ENCODE results near the gene FAM193A.
"Not testable (repeated sequence)": the region's sequence is repeated elsewhere in the genome, so short reads cannot be mapped to it uniquely, and the experiment has no call there.

Gene FAM193A

GRCh38 chr4:2621419-2621818 is 85.0 kb downstream of the FAM193A start:
- DNase-seq = no peak

GRCh38 chr4:2623442-2623841 is 87.0 kb downstream of the FAM193A start:
- no peak for DNase-seq

GRCh38 chr4:2624782-2625530 is 88.5 kb downstream of the FAM193A start:
- DNase-seq = no peak

DNA sequence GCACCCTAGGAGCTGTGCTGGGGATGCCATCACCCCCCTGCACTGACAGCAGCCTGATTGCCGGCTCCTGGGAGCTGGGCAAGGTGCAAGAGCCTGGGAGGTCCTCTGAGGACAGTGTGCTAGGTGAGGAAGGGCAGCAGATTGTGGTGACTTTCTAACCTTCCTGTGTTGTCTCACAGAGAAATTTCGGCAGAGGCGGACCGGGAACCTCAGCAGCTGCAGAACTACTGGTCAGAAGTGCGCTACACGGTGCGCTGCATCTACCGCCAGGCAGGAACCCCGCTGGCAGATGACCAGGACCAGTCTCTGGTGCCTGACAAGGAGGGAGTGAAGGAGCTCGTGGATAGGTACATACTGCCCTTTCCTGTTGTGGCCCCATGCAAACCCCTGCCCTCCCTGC is 89.8 kb downstream of the FAM193A start:
- DNase-seq = no peak

DNA sequence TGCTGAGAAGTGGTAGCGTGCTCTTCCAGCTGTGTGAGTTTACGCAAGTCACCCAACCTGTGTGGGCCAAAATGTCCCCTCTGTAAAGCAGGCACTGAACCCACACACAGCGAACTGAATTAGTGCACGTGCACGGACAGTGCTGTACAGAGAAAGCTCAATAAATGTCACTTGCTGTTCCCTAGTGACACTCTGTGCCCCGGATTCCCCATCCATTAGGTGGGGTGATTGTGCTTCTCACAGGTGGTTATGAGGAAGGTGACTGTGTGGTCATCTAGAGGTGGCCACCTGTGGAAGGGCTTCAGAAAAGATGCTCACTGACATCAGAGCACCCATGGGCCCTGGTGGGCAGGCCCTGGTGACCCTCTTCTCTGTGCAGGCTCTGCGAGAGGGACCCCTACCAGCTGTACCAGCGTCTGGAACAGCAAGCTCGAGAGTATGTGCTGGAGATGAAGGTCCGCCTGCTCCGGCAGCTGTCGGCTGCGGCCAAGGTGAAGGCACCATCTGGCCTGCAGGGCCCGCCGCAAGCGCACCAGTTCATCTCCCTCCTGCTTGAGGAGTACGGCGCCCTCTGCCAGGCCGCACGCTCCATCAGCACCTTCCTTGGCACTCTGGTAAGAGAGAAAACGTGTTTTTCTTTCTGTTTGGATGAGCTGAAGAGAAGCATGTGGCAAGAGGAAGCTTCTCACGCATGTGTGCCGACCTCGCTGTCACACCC is 94.3 kb downstream of the FAM193A start:
- no peak for DNase-seq

DNA sequence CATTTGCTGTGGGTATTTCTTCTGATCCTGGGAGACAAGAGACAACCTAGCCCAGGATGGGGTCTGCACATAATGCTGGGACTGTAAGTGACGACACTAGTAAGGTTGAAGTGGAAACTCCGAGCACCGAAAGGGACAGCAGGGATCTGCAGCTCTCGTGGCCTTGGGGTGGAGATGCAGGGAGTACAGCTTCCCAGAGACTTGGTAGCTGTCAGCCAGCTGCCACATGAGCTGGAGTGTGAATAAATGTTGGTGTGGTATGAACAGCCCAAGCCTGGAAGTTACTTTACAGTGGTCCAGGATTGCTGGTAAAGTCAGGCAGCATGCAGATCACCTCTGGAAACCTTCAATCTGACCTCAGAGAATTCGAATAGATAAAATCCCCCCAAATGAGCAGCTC is 97.6 kb downstream of the FAM193A start:
- DNase-seq = no peak

DNA sequence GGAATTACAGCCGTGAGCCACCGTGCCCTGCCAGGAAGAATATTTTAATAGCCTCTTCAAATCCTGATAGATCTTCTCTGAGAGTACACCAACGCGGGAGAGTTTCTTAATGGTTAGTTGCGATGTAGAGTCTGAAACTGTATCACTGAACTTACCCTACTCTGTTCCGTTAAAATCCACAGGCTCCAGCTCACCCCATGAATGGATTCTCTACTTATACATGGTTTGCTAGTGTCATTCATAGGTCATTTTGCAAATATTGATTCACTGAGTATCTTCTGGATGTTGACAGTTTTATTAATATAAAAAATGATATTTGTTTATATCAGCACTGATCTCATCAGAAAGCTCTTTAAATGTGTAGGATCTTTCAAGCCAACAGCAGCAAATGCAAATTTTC is 99.9 kb downstream of the FAM193A start:
- DNase-seq = no peak

DNA sequence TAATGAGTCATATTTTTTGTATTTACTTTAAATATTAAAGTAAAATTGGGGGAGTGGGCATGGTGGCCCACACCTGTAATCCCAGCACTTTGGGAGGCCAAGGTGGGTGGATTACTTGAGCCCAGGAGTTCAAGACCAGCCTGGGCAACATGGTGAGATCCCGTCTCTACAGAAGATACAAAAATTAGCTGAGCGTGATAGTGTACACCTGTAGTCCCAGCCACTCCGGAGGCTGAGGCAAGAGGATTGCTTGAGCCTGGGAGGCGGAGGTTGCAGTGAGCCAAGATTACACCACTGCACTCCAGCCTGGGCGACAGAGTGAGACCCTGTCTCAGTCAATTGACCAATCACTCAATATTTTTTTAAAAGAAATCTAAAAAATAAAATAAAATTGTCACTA is 100.5 kb downstream of the FAM193A start:
- DNase-seq = not testable (repeated sequence)

DNA sequence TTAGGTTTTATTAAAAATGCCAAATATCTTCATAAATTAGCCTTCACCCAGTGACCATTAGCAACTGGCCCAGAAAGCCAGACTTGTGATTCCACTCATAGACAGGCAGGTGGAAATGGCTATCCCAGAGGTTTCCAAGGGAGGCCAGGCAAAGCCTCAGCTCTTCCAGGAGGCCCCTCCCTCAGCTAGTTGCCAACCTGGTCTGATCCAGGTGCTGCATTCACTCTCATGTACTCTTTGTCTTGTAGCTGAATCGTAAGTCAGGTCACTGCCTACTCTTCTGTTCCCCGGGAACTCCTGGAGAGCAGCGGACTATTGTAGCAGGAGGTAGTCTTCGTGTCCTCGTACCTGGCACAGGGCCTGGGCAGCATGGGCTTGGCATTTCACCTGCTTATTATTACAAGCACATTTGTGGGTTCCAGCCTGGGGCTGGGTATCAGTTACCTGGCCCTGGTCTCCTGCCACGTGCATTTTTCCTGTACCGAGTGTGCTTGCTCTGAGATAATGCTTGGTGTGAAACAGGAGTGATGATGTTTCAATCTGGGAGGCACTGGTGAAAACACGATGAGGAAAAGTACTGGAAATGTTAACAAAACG is 101.6 kb downstream of the FAM193A start:
- DNase-seq = no peak

- DNase-seq = no peak
Measured at GRCh38 chr4:2638730-2639129, 102.3 kb downstream of the FAM193A start.

GRCh38 chr4:2642968-2643367 is 106.5 kb downstream of the FAM193A start:
- no peak for DNase-seq

- DNase-seq = no peak
Measured at GRCh38 chr4:2643555-2643954, 107.1 kb downstream of the FAM193A start.

- DNase-seq = no peak
Measured at GRCh38 chr4:2646396-2647149, 110.1 kb downstream of the FAM193A start.

DNA sequence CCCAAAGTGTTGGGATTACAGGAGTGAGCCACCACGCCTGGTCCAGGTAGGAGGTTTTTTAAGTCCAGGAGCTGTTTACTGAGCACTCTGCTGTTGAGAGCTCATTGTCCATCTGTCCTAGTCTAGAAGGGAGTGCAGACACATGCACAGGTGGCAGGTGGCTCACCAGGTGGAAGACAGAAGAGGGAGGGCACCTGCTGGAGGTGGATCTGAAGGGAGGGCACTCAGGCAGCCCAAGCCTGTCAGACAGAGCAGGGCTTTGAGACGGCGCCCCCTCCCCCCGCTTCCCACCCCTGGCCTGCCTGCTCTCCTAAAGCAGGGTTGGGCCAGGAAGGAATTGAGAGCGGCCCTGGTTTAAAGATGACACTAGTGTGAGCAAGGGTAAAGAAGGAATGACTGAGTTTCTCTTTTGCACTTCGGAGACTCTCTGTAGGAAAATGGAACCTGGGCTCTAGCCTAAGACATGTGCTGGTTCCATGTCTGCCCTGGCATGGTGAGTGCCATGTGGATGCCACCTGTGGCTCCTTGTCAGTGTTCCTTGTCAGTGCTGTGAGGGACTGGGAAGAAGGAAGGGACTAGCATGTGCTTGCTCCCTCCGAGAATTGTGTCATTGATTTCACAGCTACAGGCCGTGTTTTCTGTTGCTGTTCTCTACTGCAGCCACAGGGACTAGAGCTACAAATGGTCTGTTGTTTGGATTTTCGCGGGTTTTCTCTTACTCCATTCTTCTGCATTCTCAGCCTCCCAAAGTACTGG is 111.1 kb downstream of the FAM193A start:
- DNase-seq = no peak

DNA sequence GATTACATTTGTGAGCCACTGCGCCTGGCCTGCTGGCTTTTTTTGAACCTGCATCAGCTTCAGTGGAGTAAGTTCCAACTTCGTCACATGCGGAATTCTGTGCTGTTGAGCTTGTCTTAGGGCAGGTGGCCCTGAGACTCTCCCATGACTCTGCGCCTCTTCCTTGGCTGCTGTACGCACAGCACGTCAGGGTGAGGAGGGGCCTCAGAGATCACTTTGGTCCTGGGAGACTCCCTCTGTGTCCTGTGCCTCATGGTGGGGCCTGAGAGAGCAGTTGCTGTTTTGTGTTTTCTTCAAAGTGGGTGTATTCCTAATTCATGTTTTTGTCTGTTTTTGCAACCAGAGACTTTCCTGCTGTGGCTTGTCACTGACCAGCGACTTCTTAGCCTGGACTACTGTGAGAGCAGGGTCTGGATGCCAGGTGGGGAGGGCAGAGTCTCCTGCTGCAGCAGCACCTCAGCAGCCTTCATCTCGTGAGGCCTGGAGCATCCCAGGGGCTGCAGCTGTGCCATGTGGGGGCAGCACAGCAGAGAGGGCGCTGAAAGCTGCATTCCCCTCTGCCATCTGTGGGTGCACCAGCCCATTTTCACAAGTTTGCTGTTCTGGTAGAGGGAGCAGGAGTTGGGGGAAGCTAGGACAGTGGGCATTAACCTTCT is 111.8 kb downstream of the FAM193A start:
- DNase-seq = no peak

GRCh38 chr4:2649604-2650114 is 113.2 kb downstream of the FAM193A start:
- no peak for DNase-seq

- no peak for DNase-seq
Measured at GRCh38 chr4:2650276-2650675, 113.8 kb downstream of the FAM193A start.

- no peak for DNase-seq
Measured at GRCh38 chr4:2651546-2651945, 115.1 kb downstream of the FAM193A start.

DNA sequence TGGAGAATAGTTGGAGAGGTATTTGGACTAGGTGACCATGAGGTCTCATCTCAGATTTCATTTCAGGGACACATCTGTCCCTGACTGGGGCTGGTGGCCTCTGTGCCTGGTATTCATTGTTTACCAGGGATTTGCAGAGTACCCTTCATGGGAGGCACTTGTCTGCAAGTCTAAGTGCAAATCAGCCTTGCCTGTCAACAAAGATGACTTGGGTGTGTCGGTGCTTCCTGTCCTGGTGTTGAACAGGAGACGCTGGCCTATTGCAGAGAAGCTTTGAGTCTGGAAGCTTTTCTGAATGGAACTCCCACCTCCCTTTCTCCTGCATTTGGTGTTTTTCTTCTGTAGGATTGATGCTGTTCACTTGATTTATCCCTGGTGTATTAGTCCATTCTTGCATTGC is 115.6 kb downstream of the FAM193A start:
- DNase-seq = no peak

- DNase-seq = no peak
Measured at GRCh38 chr4:2652415-2653160, 116.1 kb downstream of the FAM193A start.

DNA sequence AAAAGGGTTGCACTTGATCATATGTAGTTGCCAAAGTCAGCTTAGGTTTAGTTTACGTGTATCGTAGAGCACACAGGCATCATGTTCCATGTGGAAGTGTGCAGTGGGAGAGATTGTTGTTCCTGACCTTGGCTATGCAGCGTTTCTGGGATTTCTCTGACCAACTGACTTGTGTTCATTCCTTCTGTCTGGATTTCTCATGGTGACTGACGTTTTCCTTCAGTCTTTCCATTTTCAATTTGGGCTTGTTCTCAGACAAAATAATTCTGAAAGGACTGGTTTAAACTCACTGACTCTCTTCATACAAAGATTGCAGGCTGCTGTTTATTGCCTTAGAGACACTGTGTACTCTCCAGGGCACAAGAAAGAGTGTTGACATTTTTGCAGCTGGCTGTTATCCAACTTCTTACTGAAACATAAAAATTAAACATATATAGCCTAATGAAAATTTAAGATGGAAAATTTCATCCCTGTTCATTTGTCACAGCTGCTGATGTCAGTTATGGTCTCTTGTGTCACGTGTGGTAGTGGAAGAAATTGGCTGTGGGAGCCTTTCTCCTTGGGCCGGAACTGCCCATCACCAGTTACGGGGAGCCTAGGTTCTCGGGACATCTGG is 124.3 kb downstream of the FAM193A start:
- no peak for DNase-seq

Measured in NCI-H446 (cell line).